KBM-7 (cell line): Measurements from ENCODE around the gene SGCD.

Experiments
- DNase-seq: peaks from one replicate; pipeline ENCODE4 v3.0.0-alpha.2; 2015
- in situ Hi-C: fragments of 300-500 bp; cut with MboI; formaldehyde crosslinking; loops from 2 replicates; pipeline ENCODE4 v1.14.3; 2020; ENCODE audit warnings: low sequenced_read_pairs, low pct_unique_long_range_greater_than_20kb, mixed read lengths

SGCD gene

DNA sequence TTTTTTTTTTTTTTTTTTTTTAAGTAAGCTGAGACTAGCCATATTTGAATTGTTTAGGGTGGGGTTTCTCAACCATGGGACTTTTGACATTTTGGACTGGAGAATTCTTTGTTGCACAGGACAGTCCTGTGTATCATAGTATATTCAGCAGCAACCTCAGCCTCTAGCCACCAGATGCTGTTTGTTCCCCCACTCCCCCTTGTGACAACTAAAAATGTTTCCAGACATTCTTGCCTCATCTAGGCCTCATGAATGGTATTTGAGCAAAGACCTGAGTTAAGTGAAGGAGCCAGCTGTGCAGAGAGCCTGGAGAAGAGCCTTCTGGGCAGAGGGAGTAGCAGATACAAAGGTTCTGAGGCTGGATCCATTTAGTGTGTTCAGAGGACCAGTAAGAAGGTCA is 155.9 kb downstream of the SGCD start:
- in situ Hi-C loops: no loop called here

DNA sequence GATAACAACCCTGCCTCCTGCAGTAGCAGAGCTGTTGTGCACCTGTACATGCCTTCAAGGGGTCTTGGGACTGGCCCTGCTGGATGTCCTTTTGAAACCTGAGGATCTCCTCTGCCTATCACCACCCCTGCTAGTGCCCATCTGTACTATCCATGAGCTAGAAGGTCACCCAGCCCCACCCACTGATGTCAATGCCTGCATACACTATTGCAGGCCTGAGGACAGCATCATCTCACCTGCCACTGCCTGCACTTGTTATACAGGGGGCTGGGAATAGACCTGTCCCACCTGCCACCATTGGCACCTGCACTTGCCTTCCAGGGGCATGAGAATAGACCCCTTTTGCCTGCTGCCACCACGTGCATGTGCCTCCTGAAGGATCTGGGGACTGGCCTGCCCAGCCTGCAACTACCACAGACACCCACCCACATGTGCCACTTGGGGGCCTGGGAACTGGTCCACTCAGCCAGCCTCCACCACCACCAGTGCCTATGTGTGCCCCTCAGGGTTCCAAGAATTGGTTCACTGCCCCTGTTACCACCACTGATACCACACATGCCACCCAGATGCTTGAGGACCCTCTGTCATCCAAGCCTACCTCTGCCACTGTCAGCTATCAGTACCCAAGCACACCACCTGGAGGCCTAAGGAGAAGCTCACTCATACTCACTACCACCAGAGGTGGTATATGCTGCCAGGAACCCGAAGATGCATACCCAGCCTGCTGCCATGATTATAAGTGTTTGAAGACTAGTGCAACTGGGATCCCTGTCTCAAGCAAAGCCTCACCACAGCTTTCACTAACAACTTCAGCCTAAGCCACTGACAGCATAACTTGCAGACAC is 159.7 kb downstream of the SGCD start:
- in situ Hi-C loops: no loop called here
- DNase-seq: no peak

More for the DNA sequence above, 155.9 kb downstream of the SGCD start:
- no peak for DNase-seq

DNA sequence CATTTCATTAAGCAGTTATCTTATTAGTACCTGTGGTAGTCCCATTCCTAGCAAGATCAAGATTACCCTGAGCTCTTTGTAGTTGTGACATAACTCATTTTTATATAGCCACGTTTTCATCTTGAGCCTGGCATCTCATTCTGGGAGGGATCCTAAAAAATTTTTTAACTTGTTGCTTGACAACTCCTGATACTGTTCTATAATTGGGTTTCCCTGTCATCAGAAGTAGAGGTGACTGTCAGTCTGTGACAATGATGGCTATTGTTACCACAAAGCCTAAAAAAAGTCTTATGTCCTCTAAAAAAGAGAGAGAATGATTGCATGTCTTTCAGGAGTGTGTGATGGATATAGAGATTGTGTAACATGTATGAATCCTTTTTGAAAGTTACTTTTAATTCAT is 164.8 kb downstream of the SGCD start:
- no peak for DNase-seq
- in situ Hi-C loops: no loop called here

DNA sequence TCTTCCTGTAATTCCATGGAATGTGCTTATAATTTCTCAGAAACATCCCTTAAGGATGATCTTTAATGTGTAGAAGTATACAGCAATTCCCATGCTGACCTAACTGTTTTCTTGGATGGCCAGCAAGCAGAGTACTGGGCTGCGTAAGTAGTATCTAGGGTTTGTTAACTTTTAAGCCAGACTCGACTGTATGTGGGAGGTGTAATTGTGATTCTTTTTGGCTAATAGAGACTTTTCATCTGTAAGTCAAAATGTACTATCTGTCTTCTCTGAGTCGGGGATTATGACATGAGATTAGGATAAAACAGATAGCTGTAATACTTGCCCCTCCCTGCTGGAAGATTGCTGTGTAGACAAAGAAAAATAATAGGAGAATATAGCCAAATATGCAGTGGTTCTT is 169.3 kb downstream of the SGCD start:
- in situ Hi-C loops: no loop called here
- DNase-seq: no peak

DNA sequence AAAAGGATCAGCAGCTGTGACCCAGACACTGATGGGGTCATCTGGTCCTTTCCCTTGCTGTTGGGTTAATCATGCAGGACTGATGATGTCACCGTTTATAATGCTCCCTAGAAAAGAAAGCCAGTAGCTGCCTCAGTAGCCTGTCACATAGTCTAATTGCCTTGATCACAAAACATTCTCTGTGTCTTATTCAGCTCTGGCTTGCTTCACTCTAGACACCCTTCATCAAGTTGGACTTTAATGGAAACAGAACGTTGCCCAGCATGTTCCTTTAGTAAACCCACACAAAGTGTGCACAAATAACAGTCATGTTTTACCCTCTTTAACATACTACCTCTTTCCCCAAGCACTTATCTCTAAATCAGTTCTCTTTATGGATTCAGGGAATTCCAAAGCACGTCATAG is 170.8 kb downstream of the SGCD start:
- no peak for DNase-seq
- in situ Hi-C loops: no loop called here

DNA sequence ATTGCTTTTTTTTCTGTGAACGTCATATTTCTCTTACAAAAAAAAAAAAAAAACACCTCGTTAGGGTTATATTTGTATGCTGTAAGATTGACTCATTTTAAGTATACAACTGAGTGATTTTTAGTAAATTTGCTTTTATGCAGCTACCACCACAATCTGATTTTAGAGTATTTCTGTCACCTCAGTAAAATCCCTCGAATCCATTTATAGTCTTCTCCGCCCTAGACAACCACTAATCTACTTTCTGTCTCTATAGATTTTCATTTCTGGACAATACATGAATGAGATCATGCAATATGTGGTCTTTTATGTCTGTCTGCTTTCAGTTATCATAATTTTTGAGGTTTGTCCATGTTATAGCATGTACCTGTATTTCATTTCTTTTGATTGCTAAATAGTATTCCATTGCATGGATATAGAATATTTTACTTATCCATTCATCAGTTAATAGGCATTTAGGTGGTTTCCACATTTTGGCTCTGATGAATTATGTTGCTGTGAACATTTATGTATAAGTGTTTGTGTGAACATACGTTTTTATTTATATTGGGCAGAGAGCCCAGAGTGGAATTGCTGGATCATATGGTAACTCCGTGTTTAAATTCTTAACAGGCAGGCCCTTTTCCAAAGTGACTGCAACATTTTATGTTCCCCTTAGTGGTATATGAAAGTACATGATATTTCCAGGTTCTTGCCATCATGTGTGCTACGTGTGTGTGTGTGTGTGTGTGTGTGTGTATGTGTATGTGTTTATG is 171.4 kb downstream of the SGCD start:
- in situ Hi-C loops: no loop called here
- DNase-seq: no peak

DNA sequence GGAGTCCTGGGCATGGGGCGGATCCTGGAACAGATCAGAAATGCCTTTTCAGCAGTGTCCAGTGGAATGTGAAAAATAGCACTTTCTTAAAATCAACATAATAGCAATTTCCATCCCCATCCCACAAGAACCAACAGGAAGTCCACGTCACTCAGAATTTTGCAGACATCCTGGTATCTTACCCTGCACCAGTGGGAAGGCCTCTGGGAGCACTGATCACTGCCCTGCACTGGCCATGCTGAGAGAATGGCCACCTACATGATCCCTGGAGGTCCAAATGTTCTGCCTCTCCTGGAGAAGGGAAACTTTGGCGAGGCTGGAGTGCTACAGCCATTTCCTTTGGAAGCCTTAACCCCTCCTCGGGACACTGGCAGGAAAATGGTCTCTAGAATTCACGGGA is 173.8 kb downstream of the SGCD start:
- in situ Hi-C loops: no loop called here
- DNase-seq: no peak

DNA sequence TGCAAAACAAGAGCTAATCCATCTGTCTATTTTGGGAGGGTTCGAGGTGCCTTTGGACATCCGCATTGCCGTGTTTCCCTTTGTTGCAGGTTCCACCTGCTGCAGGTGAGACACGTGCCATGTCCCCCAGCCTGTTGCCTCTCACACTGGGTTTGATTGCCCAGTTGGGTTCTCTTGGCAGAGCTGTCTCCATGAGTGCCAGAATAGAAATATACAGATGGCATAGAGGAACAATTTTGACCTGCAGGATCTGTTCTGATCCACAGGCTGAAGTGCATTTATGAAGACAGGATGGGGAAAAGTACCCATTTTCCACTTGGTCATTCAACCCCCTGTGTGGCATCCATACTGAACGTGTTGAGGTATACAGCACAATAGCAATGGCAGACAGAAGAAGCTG is 178.1 kb downstream of the SGCD start:
- no peak for DNase-seq
- in situ Hi-C loops: no loop called here

DNA sequence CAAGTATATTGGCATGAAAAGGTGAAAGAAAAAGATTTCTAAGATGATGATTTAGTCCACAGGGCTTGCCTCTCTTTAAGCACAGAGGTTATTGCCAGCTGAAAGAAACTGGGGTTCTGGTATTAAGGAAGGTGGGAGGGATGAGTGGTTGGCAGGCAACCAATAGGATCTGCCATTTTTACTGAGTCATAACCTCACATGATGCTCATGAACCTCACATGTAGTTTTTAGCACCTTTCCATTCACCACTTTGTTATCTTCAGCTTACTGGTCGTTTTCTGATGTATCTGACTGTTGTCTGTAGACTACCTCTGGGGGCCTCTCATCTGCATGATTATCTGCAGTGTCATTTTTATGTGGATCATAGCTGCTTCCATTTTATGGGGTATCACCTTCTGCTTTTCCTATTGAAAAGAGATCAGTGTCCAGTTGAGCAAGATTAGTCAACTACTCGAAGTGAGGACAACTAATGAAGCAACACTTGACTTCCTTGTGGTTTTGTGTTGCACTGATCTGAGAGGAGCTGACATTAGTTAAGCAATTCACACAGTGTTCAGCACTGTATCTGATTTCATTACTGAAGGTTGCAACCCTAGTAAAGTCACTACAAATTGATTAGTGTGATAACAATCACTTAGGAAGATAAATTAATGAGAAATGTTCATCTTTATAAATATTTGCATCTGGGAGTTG is 186.3 kb downstream of the SGCD start:
- no peak for DNase-seq
- in situ Hi-C loops: no loop called here

DNA sequence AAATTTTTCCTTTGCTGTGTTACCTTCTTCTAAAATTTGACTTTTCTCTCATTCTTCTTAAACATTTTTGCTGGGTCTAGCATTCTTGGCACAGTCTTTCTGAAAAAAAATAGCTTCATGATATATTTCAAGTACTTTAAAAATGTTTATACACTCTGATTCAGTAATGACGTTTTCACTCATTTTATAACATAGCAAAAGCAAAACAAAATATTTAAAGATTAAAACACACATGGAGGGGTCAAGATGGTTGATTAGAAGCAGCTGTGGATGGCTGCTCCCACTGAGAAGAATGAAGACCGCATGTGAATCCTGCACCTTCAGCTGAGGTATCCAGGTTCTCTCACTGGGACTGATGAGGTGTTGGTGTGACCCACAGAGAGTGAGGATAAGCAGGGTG is 188.2 kb downstream of the SGCD start:
- in situ Hi-C loops: no loop called here
- no peak for DNase-seq

DNA sequence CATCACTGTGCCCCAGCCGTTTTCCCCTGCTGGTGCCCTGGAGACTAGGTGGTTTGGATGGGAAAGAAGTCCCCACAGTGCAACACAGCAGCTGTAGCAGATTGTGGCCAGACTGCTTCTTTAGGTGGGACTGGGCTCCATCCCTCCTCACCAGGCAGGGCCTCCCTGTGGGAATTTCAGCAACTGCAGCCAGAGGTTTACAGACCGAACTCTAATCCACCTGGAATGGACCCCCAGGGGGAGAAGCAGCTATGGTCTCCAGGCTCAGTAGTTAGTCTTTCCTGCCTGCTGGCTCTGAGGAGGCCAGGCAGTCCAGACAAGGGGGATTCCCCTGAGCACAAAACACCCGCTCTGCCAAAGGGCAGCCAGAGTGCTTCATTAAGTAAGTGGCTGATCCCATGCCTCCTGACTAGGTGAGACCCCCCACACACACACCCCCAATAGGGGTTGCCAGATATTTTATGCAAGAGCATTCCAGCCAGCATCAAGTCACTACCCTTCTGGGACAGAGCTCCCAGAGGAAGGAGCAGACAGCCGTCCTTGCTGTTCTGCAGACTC is 188.9 kb downstream of the SGCD start:
- in situ Hi-C loops: no loop called here
- DNase-seq: no peak

DNA sequence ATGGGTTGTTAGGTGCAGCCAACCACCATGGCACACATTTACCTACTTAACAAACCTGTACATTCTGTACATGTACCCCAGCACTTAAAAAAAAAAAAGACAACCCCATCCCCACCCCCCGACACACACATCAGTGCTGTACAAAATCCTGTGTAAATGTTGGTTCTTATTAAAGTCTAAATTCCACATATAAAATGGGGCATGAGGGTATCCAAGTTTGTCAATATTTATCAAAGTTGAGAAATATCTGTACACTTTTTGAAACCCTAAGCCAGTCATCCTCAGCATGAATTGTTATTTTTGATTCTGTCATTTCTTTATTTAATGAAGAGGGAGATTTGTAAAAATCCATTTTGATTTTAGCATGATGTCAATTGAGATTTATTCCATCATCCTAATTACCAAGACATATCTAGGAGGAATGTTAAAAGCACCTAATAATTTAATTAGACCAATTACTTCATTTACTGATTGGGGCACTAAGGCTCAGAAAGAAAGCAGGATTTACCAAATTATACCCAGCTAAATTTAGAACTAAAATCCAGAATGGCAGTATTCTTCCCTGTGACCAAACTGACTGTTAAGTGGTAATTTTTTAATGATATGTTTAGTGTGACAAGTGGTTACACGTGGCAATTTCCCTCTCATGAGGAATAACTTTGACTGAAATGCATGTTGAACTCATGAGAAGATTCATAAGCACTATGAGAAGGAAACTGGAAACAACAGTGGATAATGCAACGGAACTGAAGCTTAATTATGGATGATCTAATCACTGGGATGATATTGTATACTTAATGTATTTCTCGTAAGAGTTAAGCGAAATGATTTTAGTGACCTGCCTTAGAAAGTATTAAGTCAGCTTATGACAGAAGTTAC is 195.9 kb downstream of the SGCD start:
- no peak for DNase-seq
- in situ Hi-C loops: no loop called here

DNA sequence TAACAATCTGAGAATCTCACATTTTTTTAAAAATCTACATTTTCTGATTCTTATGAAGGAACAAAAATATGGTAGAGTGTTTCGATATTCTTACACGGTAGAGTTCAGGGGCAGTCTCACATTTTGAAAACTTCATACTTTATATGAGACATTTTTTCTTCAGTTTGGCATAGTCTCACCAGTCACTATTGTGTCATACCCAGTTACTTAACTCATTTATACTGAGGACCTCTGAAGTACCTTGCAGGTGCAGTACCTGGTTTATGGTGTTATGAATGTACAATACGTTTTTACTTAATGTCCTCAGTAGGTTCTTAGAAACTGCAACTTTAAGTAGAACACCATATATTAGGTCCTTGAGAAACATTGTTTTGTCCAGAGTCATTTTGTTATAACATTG is 196.6 kb downstream of the SGCD start:
- DNase-seq: no peak
- in situ Hi-C loops: no loop called here

DNA sequence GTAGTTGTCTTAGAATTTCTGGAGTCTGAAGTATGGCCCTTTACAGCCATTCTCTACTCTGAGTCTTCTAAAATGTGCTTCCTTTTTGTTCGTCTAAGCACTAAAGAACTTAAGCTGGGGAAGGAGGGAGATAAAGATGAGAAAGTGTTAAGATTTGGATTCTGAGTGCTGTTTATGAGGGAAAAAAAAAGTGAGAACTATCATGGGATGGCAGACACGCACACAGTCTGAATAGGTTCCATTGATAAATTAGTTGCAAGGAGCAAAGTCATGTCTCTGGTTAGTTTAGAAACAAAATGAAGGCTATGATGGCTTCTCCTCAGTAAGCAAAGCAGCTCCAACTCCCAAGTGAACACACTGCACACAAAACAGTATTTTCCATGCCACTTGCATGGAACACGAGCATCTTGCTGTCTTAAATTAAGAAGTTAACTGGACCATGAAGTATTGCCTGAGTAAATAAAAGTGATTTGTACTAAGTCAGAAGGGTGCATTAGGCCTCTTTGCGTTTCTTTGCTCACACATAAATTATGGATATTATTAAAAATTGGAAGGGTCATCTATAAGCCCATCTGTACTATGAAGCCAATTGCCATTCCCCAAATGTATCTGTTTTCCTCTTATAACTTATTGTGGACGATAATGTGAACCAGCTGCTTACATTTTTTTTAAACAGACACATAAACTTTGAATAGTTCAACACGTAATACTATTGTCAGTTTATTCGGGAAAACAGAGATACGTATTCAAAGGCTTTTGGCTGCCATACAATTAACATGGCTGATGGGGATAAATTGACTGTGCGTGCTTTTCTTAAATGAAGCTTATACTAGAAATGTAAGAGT is 199.3 kb downstream of the SGCD start:
- DNase-seq: no peak
- in situ Hi-C loops: no loop called here

DNA sequence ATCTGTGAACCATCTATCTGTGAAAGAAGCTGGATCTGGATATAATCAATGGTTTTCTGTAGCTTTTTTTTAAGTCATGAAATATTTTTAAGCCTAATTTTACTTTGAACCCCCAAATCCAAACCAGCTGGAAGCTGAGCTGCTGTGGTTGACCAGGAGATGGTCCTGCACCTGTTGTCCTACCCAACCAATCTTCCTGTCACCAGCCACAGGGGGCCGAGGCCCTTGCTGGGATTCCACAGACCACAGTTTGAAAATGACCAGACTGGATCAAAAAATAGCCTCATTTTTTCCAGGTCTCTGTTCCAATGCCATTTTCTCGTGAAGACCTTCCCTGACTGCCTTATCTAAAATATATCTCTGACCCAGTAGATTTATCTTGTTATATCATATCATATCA is 200.6 kb downstream of the SGCD start:
- no peak for DNase-seq
- in situ Hi-C loops: no loop called here

DNA sequence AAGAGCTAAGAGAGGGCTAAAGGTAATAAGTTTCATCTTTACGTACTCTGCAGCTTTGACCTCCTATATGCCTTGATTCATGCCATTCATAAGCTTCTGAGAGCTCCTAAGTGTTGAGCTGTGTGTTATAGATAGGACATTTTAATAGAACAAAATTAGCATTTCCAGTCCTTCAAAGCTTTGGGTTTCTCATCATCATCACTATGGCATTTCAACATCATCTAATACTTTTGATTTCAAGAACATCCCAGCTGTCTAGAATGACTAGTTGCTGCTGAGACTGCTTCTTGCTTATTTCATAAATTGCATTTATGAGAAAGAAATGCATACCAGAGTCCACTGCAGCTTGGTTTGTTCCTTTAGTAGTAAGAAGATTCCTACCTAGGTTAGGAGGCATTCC is 201.7 kb downstream of the SGCD start:
- in situ Hi-C loops: no loop called here

DNA sequence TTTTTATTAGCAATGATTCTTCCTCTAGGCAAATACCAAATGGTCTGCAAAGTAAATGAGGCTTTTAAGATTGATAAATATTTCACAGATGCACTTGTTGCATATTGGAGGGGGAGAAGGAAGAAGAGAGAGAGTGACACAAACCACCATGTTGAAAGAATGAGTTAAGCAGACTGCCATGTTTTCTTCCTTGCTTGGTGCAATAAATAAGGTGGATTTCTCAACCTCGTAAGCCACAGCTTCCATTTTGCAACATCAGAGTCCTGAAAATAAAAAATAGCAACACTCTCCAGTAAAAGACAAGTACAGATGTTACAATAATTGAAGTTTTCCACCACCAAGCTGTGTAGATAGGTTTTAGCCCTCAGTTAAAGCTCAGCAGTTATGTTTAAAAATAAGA is 202.9 kb downstream of the SGCD start:
- in situ Hi-C loops: no loop called here
- DNase-seq: no peak

More for the DNA sequence above, 201.7 kb downstream of the SGCD start:
- no peak for DNase-seq

DNA sequence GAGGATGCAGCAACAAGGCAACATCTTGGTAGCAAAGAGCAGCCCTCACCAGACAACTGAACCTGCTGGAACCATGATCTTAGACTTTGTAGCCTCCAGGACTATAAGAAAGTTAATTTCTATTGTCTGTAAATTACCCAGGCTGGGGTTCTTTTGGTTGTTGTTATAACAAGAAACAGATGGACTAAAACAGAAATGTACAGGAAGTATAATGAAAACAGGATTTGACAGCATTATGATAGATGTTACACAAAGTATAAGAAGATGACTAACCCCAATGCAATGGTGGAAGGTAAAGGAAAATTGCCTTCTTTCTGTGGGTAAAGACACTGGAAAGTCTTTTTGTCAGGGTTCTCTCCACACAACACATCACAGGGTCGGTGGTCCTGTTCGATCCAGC is 204.2 kb downstream of the SGCD start:
- in situ Hi-C loops: no loop called here
- DNase-seq: no peak
